IPS DF 4.7 (cell line): Measurements from ENCODE around the gene PTPRA.
"Not testable (repeated sequence)": the region's sequence is repeated elsewhere in the genome, so short reads cannot be mapped to it uniquely, and the experiment has no call there.

Experiments used
- DNase-seq: peaks from one replicate; pipeline ENCODE4 v3.0.0-alpha.2; 2013; ENCODE audit warnings: low spot score; ENCODE audit errors: extremely low read depth

Gene PTPRA

GRCh38 chr20:3041854-3042409, 168.7 kb downstream of the PTPRA start:
- no peak for DNase-seq

- no peak for DNase-seq
Observed at GRCh38 chr20:3042625-3043024, 169.3 kb downstream of the PTPRA start.

- no peak for DNase-seq
Observed at GRCh38 chr20:3043322-3043721, 170.0 kb downstream of the PTPRA start, which contains the start of gene GNRH2. GNRH2 (plus strand) TSS chr20:3043622; CDS start chr20:3044415, 793 bp downstream.

GRCh38 chr20:3044336-3044965, 171.2 kb downstream of the PTPRA start:
- no peak for DNase-seq

GRCh38 chr20:3045042-3045815, 171.9 kb downstream of the PTPRA start:
- no peak for DNase-seq

- DNase-seq, result no peak
Observed at GRCh38 chr20:3045816-3046676, 172.8 kb downstream of the PTPRA start, which contains the start of gene MRPS26. MRPS26 (plus strand) TSS chr20:3046052; CDS start chr20:3046069, 17 bp downstream.

GRCh38 chr20:3046677-3047462, 173.6 kb downstream of the PTPRA start:
- DNase-seq, result no peak

- no peak for DNase-seq
Observed at GRCh38 chr20:3047486-3048419, 174.5 kb downstream of the PTPRA start.

GRCh38 chr20:3051385-3052019, 178.2 kb downstream of the PTPRA start:
- DNase-seq, result no peak

- DNase-seq, result no peak
Observed at GRCh38 chr20:3059489-3059888, 186.2 kb downstream of the PTPRA start.

- not testable (repeated sequence) for DNase-seq
Observed at GRCh38 chr20:3064119-3064518, 190.8 kb downstream of the PTPRA start.

GRCh38 chr20:3067139-3068014, 194.1 kb downstream of the PTPRA start:
- no peak for DNase-seq

GRCh38 chr20:3068075-3068474, 194.8 kb downstream of the PTPRA start:
- DNase-seq, result no peak

- no peak for DNase-seq
Observed at GRCh38 chr20:3068986-3069900, 196.0 kb downstream of the PTPRA start.

GRCh38 chr20:3070725-3071124, 197.4 kb downstream of the PTPRA start:
- no peak for DNase-seq

- no peak for DNase-seq
Observed at GRCh38 chr20:3071266-3071609, 198.0 kb downstream of the PTPRA start.
